Gastrocnemius medialis (tissue), 4 donors: Measurements from ENCODE around the gene TXNDC5.

Experiments used
- POLR2A ChIP-seq, 2 donors: fragments of 450-650 bp; IDR thresholded peaks; one replicate each; pipeline ENCODE4 v1.6.1; 2017; ENCODE audit warnings: antibody characterized with exemption in 2 of 2, mild to moderate bottlenecking in 2 of 2, moderate library complexity in 2 of 2
- TF ChIP-seq, protein P1 (sequence below), 5 experiments: fragments of 450-650 bp in 3 of 5; fragments of 200-600 bp in 2 of 5; sonication (generic) in 2 of 5; IDR thresholded peaks in 4 of 5; conservative IDR thresholded peaks in 1 of 5; 1 replicate in 4 of 5; 2 replicates in 1 of 5; pipeline ENCODE4 v1.5.1; 2016 to 2019; ENCODE audit warnings: antibody characterized with exemption in 5 of 5, mild to moderate bottlenecking in 3 of 5, moderate library complexity in 3 of 5

- TF ChIP-seq, protein P1, sequence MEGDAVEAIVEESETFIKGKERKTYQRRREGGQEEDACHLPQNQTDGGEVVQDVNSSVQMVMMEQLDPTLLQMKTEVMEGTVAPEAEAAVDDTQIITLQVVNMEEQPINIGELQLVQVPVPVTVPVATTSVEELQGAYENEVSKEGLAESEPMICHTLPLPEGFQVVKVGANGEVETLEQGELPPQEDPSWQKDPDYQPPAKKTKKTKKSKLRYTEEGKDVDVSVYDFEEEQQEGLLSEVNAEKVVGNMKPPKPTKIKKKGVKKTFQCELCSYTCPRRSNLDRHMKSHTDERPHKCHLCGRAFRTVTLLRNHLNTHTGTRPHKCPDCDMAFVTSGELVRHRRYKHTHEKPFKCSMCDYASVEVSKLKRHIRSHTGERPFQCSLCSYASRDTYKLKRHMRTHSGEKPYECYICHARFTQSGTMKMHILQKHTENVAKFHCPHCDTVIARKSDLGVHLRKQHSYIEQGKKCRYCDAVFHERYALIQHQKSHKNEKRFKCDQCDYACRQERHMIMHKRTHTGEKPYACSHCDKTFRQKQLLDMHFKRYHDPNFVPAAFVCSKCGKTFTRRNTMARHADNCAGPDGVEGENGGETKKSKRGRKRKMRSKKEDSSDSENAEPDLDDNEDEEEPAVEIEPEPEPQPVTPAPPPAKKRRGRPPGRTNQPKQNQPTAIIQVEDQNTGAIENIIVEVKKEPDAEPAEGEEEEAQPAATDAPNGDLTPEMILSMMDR (IDR thresholded peaks at IDR 0.05 in 4 of 5, conservative IDR thresholded peaks at IDR 0.05 in 1 of 5), result no peak
- no peak for TF ChIP-seq POLR2A (IDR thresholded peaks at IDR 0.05)
Observed at GRCh38 chr6:7859591-7859990, 51.0 kb downstream of the TXNDC5 start.
